Panc1 (cell line): ENCODE results near the gene PIAS1. TPM values are rescaled to one million over a fixed set of nuclear protein-coding genes. Genes with fewer than 3 reads are reported as not detected.

Source experiments
- ATAC-seq: fragments of 200-7000 bp; cut with Tn5 transposase; 2 replicates; pipeline ENCODE4 v1.9.1; 2020; ENCODE audit warnings: mild to moderate bottlenecking, moderate library complexity
- BruUV-seq: library from RNA; stranded (reverse); fragments of 400-500 nt; replicated peaks from 2 replicates; lab custom pipeline; 2021; lab: Mats Ljungman, UMichigan
- CTCF ChIA-PET: fragments of 300-600 bp; sonication (Branson Sonifier 250); formaldehyde crosslinking; loops from one replicate; lab custom pipeline; 2022; ENCODE audit warnings: antibody characterized with exemption; lab: Charles Lee
- POLR2A ChIA-PET: fragments of 300-600 bp; sonication (Branson Sonifier 250); formaldehyde crosslinking; loops from one replicate; lab custom pipeline; 2022; ENCODE audit warnings: antibody characterized with exemption; lab: Charles Lee
- DNase-seq: peaks from one replicate; pipeline ENCODE4 v3.0.0-alpha.2; 2010; ENCODE audit warnings: low read depth, low spot score
- H3K27ac ChIP-seq: 2 replicates; pipeline ENCODE4 v1.5.1; 2011; ENCODE audit warnings: mild to moderate bottlenecking, low read length, inconsistent platforms
- H3K27me3 ChIP-seq: fragments of 200-500 bp; sonication (Bioruptor generic); 2 replicates; pipeline ENCODE4 v1.6.0; 2014; ENCODE audit warnings: low read length, inconsistent platforms; ENCODE audit not compliant: control insufficient read depth, insufficient read depth
- H3K36me3 ChIP-seq: fragments of 200-500 bp; sonication (Bioruptor generic); 2 replicates; pipeline ENCODE4 v1.5.1; 2014; ENCODE audit warnings: inconsistent platforms, mild to moderate bottlenecking, low read length, moderate library complexity; ENCODE audit not compliant: control insufficient read depth, insufficient read depth
- H3K4me1 ChIP-seq: 2 replicates; pipeline ENCODE4 v1.5.1; 2011; ENCODE audit warnings: inconsistent platforms, mild to moderate bottlenecking, low read length, moderate library complexity; ENCODE audit not compliant: control insufficient read depth, insufficient read depth
- H3K4me3 ChIP-seq, 2 experiments: 2 replicates each; pipeline ENCODE4 v1.5.1; 2011 to 2012; ENCODE audit warnings: low read depth in 2 of 2, low read length in 2 of 2, mild to moderate bottlenecking in 2 of 2, inconsistent platforms in 1 of 2, moderate library complexity in 1 of 2
- H3K9me3 ChIP-seq: fragments of 200-500 bp; sonication (Bioruptor generic); 2 replicates; pipeline ENCODE4 v1.5.1; 2014; ENCODE audit warnings: low read depth, mild to moderate bottlenecking, inconsistent platforms, low read length, moderate library complexity; ENCODE audit not compliant: control insufficient read depth, insufficient read depth
- POLR2AphosphoS5 ChIP-seq: IDR thresholded peaks from 2 replicates; pipeline ENCODE4 v1.6.1; 2012; ENCODE audit warnings: mild to moderate bottlenecking, low read depth, low read length, moderate library complexity
- SIN3A ChIP-seq: IDR thresholded peaks from 2 replicates; pipeline ENCODE4 v1.6.1; 2012; ENCODE audit warnings: low read depth, mild to moderate bottlenecking, low read length, moderate library complexity, borderline replicate concordance; ENCODE audit not compliant: insufficient read depth
- TCF7L2 ChIP-seq: IDR thresholded peaks from 2 replicates; pipeline ENCODE4 v1.6.1; 2011; ENCODE audit warnings: mild to moderate bottlenecking, low read depth, low read length, inconsistent platforms
- in situ Hi-C: cut with HindIII; loops from 2 replicates; pipeline ENCODE4 v1.10.0; 2016; ENCODE audit warnings: low sequenced_read_pairs, low pct_unique_long_range_greater_than_20kb
- intact Hi-C: fragments of 100-400 bp; cut with micrococcal nuclease; formaldehyde crosslinking; loops from one replicate; pipeline ENCODE4 v1.10.0; 2022; ENCODE audit not compliant: unreplicated experiment
- total RNA-seq: library from RNA; stranded (reverse); gene quantifications from one replicate; pipeline ENCODE4 v1.2.1, GENCODE V29; 2021; ENCODE audit not compliant: unreplicated experiment
- TF ChIP-seq, protein P1 (sequence below): fragments of 450-650 bp; IDR thresholded peaks from 2 replicates; pipeline ENCODE4 v1.5.1; 2017; ENCODE audit warnings: mild to moderate bottlenecking
- TF ChIP-seq, protein P2 (sequence below), 2 experiments: IDR thresholded peaks; 2 replicates each; pipeline ENCODE4 v1.6.1; 2011 to 2012; ENCODE audit warnings: low read depth in 2 of 2, control low read depth in 1 of 2, low read length in 1 of 2, mild to moderate bottlenecking in 1 of 2, moderate library complexity in 1 of 2; ENCODE audit not compliant: insufficient read depth in 1 of 2

Gene PIAS1
- total RNA-seq, 1 experiment from 2014 or later: 44.5 TPM

GRCh38 chr15:68213991-68214837 is 160.1 kb downstream of the PIAS1 start:
- CTCF ChIA-PET: no interaction called here
- no peak for DNase-seq
- peaks cover 2% of the 10 kb centered on the region for H3K4me1 ChIP-seq
- no TSS peak for BruUV-seq
- intact Hi-C loops (no loop called here), in situ Hi-C loops (no loop called here)
- POLR2A ChIA-PET: interaction anchor here (0.6 kb wide), 1 partner anchor 1716 kb away, joined by 4 read pairs; no protein-coding TSS in a partner anchor
- ATAC-seq: no peak
- H3K36me3 ChIP-seq: no peaks in the 10 kb centered on the region
- H3K4me3 ChIP-seq: no peak overlapping the region
- H3K9me3 ChIP-seq: no peaks in the 10 kb centered on the region
- TF ChIP-seq, protein P1, sequence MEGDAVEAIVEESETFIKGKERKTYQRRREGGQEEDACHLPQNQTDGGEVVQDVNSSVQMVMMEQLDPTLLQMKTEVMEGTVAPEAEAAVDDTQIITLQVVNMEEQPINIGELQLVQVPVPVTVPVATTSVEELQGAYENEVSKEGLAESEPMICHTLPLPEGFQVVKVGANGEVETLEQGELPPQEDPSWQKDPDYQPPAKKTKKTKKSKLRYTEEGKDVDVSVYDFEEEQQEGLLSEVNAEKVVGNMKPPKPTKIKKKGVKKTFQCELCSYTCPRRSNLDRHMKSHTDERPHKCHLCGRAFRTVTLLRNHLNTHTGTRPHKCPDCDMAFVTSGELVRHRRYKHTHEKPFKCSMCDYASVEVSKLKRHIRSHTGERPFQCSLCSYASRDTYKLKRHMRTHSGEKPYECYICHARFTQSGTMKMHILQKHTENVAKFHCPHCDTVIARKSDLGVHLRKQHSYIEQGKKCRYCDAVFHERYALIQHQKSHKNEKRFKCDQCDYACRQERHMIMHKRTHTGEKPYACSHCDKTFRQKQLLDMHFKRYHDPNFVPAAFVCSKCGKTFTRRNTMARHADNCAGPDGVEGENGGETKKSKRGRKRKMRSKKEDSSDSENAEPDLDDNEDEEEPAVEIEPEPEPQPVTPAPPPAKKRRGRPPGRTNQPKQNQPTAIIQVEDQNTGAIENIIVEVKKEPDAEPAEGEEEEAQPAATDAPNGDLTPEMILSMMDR: no peak
- TF ChIP-seq POLR2AphosphoS5: no peak
- TF ChIP-seq, protein P2, sequence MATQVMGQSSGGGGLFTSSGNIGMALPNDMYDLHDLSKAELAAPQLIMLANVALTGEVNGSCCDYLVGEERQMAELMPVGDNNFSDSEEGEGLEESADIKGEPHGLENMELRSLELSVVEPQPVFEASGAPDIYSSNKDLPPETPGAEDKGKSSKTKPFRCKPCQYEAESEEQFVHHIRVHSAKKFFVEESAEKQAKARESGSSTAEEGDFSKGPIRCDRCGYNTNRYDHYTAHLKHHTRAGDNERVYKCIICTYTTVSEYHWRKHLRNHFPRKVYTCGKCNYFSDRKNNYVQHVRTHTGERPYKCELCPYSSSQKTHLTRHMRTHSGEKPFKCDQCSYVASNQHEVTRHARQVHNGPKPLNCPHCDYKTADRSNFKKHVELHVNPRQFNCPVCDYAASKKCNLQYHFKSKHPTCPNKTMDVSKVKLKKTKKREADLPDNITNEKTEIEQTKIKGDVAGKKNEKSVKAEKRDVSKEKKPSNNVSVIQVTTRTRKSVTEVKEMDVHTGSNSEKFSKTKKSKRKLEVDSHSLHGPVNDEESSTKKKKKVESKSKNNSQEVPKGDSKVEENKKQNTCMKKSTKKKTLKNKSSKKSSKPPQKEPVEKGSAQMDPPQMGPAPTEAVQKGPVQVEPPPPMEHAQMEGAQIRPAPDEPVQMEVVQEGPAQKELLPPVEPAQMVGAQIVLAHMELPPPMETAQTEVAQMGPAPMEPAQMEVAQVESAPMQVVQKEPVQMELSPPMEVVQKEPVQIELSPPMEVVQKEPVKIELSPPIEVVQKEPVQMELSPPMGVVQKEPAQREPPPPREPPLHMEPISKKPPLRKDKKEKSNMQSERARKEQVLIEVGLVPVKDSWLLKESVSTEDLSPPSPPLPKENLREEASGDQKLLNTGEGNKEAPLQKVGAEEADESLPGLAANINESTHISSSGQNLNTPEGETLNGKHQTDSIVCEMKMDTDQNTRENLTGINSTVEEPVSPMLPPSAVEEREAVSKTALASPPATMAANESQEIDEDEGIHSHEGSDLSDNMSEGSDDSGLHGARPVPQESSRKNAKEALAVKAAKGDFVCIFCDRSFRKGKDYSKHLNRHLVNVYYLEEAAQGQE (IDR thresholded peaks at IDR 0.05; ENCODE audit: insufficient read depth in 1 of 2, low read depth in 2 of 2, low read length in 1 of 2): no peak
- TF ChIP-seq SIN3A: no peak
- no peak for TF ChIP-seq TCF7L2
- no peak overlapping the region for H3K27ac ChIP-seq
- no peaks in the 10 kb centered on the region for H3K27me3 ChIP-seq

DNA sequence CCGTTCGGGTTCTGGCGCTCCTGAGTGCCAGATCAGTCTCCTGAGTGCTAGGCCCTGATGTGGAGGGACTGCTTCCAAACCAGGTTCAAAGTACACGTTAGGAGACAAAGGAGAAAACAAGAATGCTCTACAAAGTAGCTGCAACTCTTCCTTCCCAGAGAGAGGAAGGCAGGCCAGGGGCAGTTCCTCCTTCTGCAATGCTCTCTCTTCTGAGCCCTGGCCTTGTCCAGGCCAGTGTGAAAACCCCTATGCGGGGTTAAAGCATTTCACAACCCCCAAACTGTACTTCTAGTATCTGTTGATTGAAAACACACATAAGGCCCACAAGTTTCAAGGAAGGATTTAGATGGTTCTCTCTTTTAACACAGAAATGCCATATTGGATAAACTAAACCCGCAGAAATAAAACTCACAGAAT is 160.7 kb downstream of the PIAS1 start:
- in situ Hi-C loops (no loop called here), intact Hi-C loops (no loop called here)
- CTCF ChIA-PET: no interaction called here
- no peaks in the 10 kb centered on the region for H3K27me3 ChIP-seq
- TF ChIP-seq SIN3A: no peak
- TF ChIP-seq, protein P2 (IDR thresholded peaks at IDR 0.05; ENCODE audit: insufficient read depth in 1 of 2, low read depth in 2 of 2, low read length in 1 of 2): no peak
- TF ChIP-seq TCF7L2: no peak
- TF ChIP-seq, protein P1: no peak
- TF ChIP-seq POLR2AphosphoS5: no peak
- H3K36me3 ChIP-seq: no peaks in the 10 kb centered on the region
- H3K9me3 ChIP-seq: no peaks in the 10 kb centered on the region
- DNase-seq (no peak), ATAC-seq (no peak)
- no peak overlapping the region for H3K4me3 ChIP-seq
- no peak overlapping the region for H3K27ac ChIP-seq
- H3K4me1 ChIP-seq: peaks cover 2% of the 10 kb centered on the region
- BruUV-seq: no TSS peak
- POLR2A ChIA-PET: no interaction called here
